Endothelial cell of umbilical vein (primary cell): Measurements from ENCODE around the gene CTNNA2.

Source experiments
- CTCF ChIP-seq, 2 donors: IDR thresholded peaks; 1 replicate in 1 of 2; 2 replicates in 1 of 2; pipeline ENCODE4 v1.5.1; 2011; ENCODE audit warnings: low read length in 2 of 2, mild to moderate bottlenecking in 2 of 2, moderate library complexity in 2 of 2, control low read depth in 1 of 2, inconsistent platforms in 1 of 2, low read depth in 1 of 2; ENCODE audit not compliant: insufficient read depth in 1 of 2; ENCODE audit errors: extremely low read depth in 1 of 2
- EZH2 ChIP-seq: IDR thresholded peaks from 2 replicates; pipeline ENCODE4 v1.6.1; 2012; ENCODE audit warnings: borderline replicate concordance, low read depth, mild to moderate bottlenecking, moderate library complexity, low read length, inconsistent platforms; ENCODE audit not compliant: severe bottlenecking
- FOS ChIP-seq: IDR thresholded peaks from 2 replicates; pipeline ENCODE4 v1.6.1; 2011; ENCODE audit warnings: mild to moderate bottlenecking, low read length, moderate library complexity, borderline replicate concordance; ENCODE audit not compliant: insufficient read depth
- JUN ChIP-seq: IDR thresholded peaks from 2 replicates; pipeline ENCODE4 v1.6.1; 2011; ENCODE audit warnings: borderline replicate concordance, low read depth; ENCODE audit not compliant: insufficient read length, insufficient read depth
- MAX ChIP-seq: IDR thresholded peaks from 2 replicates; pipeline ENCODE4 v1.6.1; 2011; ENCODE audit not compliant: insufficient read depth, insufficient read length
- MYC ChIP-seq: IDR thresholded peaks from one replicate; pipeline ENCODE4 v1.6.1; 2011; ENCODE audit warnings: mild to moderate bottlenecking, low read depth, low read length
- POLR2A ChIP-seq: IDR thresholded peaks from 2 replicates; pipeline ENCODE4 v1.6.1; 2012; ENCODE audit warnings: low read depth, mild to moderate bottlenecking, control low read depth, low read length
- POLR2AphosphoS5 ChIP-seq: IDR thresholded peaks from 2 replicates; pipeline ENCODE4 v1.6.1; 2012; ENCODE audit warnings: low read depth, mild to moderate bottlenecking, control low read depth, low read length, moderate library complexity; ENCODE audit not compliant: insufficient read depth

- TF ChIP-seq POLR2A (no peak), CTCF (IDR thresholded peaks at IDR 0.05; ENCODE audit: extremely low read depth in 1 of 2, insufficient read depth in 1 of 2, low read depth in 1 of 2, low read length in 2 of 2) (no peak), JUN (no peak), MAX (no peak), POLR2AphosphoS5 (no peak), EZH2 (no peak), MYC (no peak), FOS (no peak)
Observed at GRCh38 chr2:79697200-79697599, 184.3 kb downstream of the CTNNA2 start.
